Lower leg skin (tissue), 4 donors: ENCODE data around the gene TRIO. TPM values are rescaled to one million over a fixed set of nuclear protein-coding genes. Genes with fewer than 3 reads are reported as not detected.

Experiments used
- DNase-seq, 2 donors: peaks; one replicate each; pipeline ENCODE4 v3.0.0-alpha.2; 2019; ENCODE audit warnings: low spot score in 2 of 2
- H3K4me3 ChIP-seq: fragments of 200-600 bp; sonication (generic); 2 replicates; pipeline ENCODE4 v1.5.1; 2017; ENCODE audit warnings: mild to moderate bottlenecking, low read depth; ENCODE audit not compliant: poor library complexity, severe bottlenecking
- CTCF ChIP-seq, 3 donors: fragments of 450-650 bp; IDR thresholded peaks; one replicate each; pipeline ENCODE4 v1.5.1; 2016; ENCODE audit warnings: antibody characterized with exemption in 3 of 3, mild to moderate bottlenecking in 3 of 3, moderate library complexity in 2 of 3
- POLR2A ChIP-seq, 2 donors: fragments of 450-650 bp; IDR thresholded peaks; one replicate each; pipeline ENCODE4 v1.6.1; 2016 to 2017; ENCODE audit warnings: antibody characterized with exemption in 2 of 2, mild to moderate bottlenecking in 1 of 2, moderate library complexity in 1 of 2
- WGBS, 2 donors: methylation state at CpG; one replicate each; pipeline ENCODE4 v1.1.5; 2018; 5-methylcytosine and 5-hydroxymethylcytosine counted together
- intact Hi-C: fragments of 100-400 bp; cut with DNase I; formaldehyde crosslinking; loops from one replicate; pipeline ENCODE4 v1.15.0; 2023; ENCODE audit warnings: low total_unique reads
- total RNA-seq, 4 donors: library from RNA; depleted of rRNA; stranded (reverse); fragments of >200 nt; gene quantifications; one replicate each; pipeline ENCODE4 v1.1.0, GENCODE V29; 2016

Gene TRIO
- total RNA-seq, 4 donors from 2014 or later, result 47.8 to 101 (median 64.5) TPM

- DNase-seq, result peak in 1 of 2 donors; percentile 74
- intact Hi-C loops, result no loop called here
- TF ChIP-seq POLR2A (IDR thresholded peaks at IDR 0.05) (no peak), CTCF (IDR thresholded peaks at IDR 0.05) (no peak)
- 83 to 89% methylated on average over 12 of the region's 12 CpGs for WGBS, 2 donors
- no peak overlapping the region for H3K4me3 ChIP-seq
Measured at GRCh38 chr5:14316471-14316870, 173.3 kb downstream of the TRIO start.

GRCh38 chr5:14319102-14319501 lies 176.0 kb downstream of the TRIO start:
- H3K4me3 ChIP-seq, result no peak overlapping the region
- no peak for DNase-seq
- intact Hi-C loops, result no loop called here
- WGBS, 2 donors, result 74 to 77% methylated on average over 1 of the region's 1 CpG
- TF ChIP-seq CTCF (IDR thresholded peaks at IDR 0.05) (no peak), POLR2A (IDR thresholded peaks at IDR 0.05) (no peak)

GRCh38 chr5:14321936-14322335 lies 178.8 kb downstream of the TRIO start:
- intact Hi-C loops, result no loop called here
- no peak for TF ChIP-seq POLR2A (IDR thresholded peaks at IDR 0.05)
- TF ChIP-seq CTCF (IDR thresholded peaks at IDR 0.05), result no peak
- H3K4me3 ChIP-seq, result no peak overlapping the region
- WGBS, 2 donors, result 96 to 98% methylated on average over 3 of the region's 3 CpGs
- peak in 1 of 2 donors; percentile 39 for DNase-seq

- no peak overlapping the region for H3K4me3 ChIP-seq
- no peak for TF ChIP-seq POLR2A (IDR thresholded peaks at IDR 0.05)
- no peak for TF ChIP-seq CTCF (IDR thresholded peaks at IDR 0.05)
- WGBS, 2 donors, result 80 to 86% methylated on average over 4 of the region's 4 CpGs
- peak in 1 of 2 donors; percentile 40 for DNase-seq
- intact Hi-C loops, result no loop called here
Measured at GRCh38 chr5:14322437-14323187, 179.5 kb downstream of the TRIO start.

- intact Hi-C loops, result no loop called here
- H3K4me3 ChIP-seq, result no peak overlapping the region
- 96 to 97% methylated on average over 7 of the region's 7 CpGs for WGBS, 2 donors
- no peak for TF ChIP-seq CTCF (IDR thresholded peaks at IDR 0.05)
- TF ChIP-seq POLR2A (IDR thresholded peaks at IDR 0.05), result no peak
- peak in 1 of 2 donors; percentile 48 for DNase-seq
Measured at GRCh38 chr5:14323466-14323865, 180.3 kb downstream of the TRIO start.

- no peak overlapping the region for H3K4me3 ChIP-seq
- TF ChIP-seq POLR2A (IDR thresholded peaks at IDR 0.05) (no peak), CTCF (IDR thresholded peaks at IDR 0.05) (no peak)
- peak in 1 of 2 donors; percentile 29 for DNase-seq
- WGBS, 2 donors, result 90 to 91% methylated on average over 7 of the region's 7 CpGs
- intact Hi-C loops, result no loop called here
Measured at GRCh38 chr5:14325369-14325768, 182.2 kb downstream of the TRIO start.
